Esophagus muscularis mucosa (tissue), 4 donors: ENCODE measurements around the gene MSS51. TPM values are rescaled to one million over a fixed set of nuclear protein-coding genes. Genes with fewer than 3 reads are reported as not detected.

ENCODE experiments used
- DNase-seq: peaks from one replicate; pipeline ENCODE4 v3.0.0-alpha.2; 2017; ENCODE audit errors: extremely low spot score
- H3K27ac ChIP-seq, 4 donors: fragments of 200-600 bp; sonication (generic); replicated peaks in 1 of 4; 1 replicate in 3 of 4; 2 replicates in 1 of 4; pipeline ENCODE4 v1.5.1; 2016 to 2019; ENCODE audit warnings: mild to moderate bottlenecking in 1 of 4
- H3K27me3 ChIP-seq, 4 donors: fragments of 200-600 bp; sonication (generic); one replicate each; pipeline versions ENCODE4 v1.5.1 to v1.6.0; 2016 to 2019
- H3K36me3 ChIP-seq, 4 donors: fragments of 200-600 bp; sonication (generic); one replicate each; pipeline ENCODE4 v1.5.1; 2016 to 2019
- H3K4me1 ChIP-seq, 4 donors: fragments of 200-600 bp; sonication (generic); one replicate each; pipeline ENCODE4 v1.5.1; 2016 to 2019
- H3K4me3 ChIP-seq, 4 donors: fragments of 200-600 bp; sonication (generic); 1 replicate in 2 of 4; 2 replicates in 2 of 4; pipeline ENCODE4 v1.5.1; 2016 to 2019; ENCODE audit warnings: mild to moderate bottlenecking in 4 of 4, moderate library complexity in 1 of 4
- H3K9me3 ChIP-seq, 4 donors: fragments of 200-600 bp; sonication (generic); 1 replicate in 3 of 4; 2 replicates in 1 of 4; pipeline ENCODE4 v1.5.1; 2016 to 2019
- EP300 ChIP-seq: sonication (generic); formaldehyde crosslinking; IDR thresholded peaks from one replicate; pipeline ENCODE4 v1.6.1; 2017; ENCODE audit warnings: antibody characterized with exemption
- POLR2A ChIP-seq: fragments of 450-650 bp; IDR thresholded peaks from one replicate; pipeline ENCODE4 v1.6.1; 2017; ENCODE audit warnings: antibody characterized with exemption, moderate library complexity, mild to moderate bottlenecking, low read depth
- POLR2AphosphoS5 ChIP-seq, 2 donors: sonication (generic); formaldehyde crosslinking; IDR thresholded peaks; one replicate each; pipeline ENCODE4 v1.6.1; 2017; ENCODE audit warnings: antibody characterized with exemption in 2 of 2
- WGBS: methylation state at CpG from one replicate; pipeline ENCODE4 v1.1.5; 2018; 5-methylcytosine and 5-hydroxymethylcytosine counted together
- intact Hi-C: fragments of 100-400 bp; cut with DNase I; formaldehyde crosslinking; loops from one replicate; pipeline ENCODE4 v1.15.1; 2023
- total RNA-seq, 4 donors: library from RNA; depleted of rRNA; stranded (reverse); fragments of >200 nt; gene quantifications; one replicate each; pipeline versions ENCODE4 v1.1.0 to v1.2.1, GENCODE V29; 2016
- TF ChIP-seq, protein P1 (sequence below), 3 experiments: fragments of 200-600 bp in 2 of 3; fragments of 450-650 bp in 1 of 3; sonication (generic) in 2 of 3; IDR thresholded peaks; one replicate each; pipeline ENCODE4 v1.5.1; 2017 to 2019; ENCODE audit warnings: antibody characterized with exemption in 3 of 3, mild to moderate bottlenecking in 2 of 3, moderate library complexity in 1 of 3

MSS51 gene
- total RNA-seq, 4 donors from 2014 or later = 0.83 to 2.7 (median 1.4) TPM

DNA sequence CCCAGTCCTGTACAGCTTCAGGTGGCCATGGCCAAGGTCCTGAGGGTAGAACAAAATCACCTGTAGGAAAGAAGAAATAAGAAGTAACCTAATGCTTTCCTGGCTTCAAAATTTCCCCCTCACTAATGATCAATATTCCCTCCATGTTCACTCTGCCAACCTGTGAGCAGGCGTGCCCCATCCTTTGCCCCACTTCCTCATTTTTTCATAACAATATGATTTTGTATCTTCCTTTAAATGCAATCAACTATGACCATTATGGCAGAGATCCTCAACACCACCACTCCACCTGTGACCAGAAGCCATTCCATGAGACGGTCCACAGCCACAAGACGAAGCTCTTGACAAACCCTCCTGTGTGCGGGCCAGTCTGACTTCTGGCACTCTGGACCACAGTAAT is 7.0 kb downstream of the MSS51 start:
- H3K36me3 ChIP-seq = peaks cover 46 to 82% (median 59%) of the 10 kb centered on the region in 4 donors
- no peak overlapping the region for H3K27ac ChIP-seq
- H3K9me3 ChIP-seq = no peaks in the 10 kb centered on the region
- DNase-seq = no peak
- 96% methylated on average over 4 of the region's 4 CpGs for WGBS
- TF ChIP-seq POLR2A (no peak), EP300 (no peak), POLR2AphosphoS5 (IDR thresholded peaks at IDR 0.05) (no peak)
- TF ChIP-seq, protein P1, sequence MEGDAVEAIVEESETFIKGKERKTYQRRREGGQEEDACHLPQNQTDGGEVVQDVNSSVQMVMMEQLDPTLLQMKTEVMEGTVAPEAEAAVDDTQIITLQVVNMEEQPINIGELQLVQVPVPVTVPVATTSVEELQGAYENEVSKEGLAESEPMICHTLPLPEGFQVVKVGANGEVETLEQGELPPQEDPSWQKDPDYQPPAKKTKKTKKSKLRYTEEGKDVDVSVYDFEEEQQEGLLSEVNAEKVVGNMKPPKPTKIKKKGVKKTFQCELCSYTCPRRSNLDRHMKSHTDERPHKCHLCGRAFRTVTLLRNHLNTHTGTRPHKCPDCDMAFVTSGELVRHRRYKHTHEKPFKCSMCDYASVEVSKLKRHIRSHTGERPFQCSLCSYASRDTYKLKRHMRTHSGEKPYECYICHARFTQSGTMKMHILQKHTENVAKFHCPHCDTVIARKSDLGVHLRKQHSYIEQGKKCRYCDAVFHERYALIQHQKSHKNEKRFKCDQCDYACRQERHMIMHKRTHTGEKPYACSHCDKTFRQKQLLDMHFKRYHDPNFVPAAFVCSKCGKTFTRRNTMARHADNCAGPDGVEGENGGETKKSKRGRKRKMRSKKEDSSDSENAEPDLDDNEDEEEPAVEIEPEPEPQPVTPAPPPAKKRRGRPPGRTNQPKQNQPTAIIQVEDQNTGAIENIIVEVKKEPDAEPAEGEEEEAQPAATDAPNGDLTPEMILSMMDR (IDR thresholded peaks at IDR 0.05) = no peak
- intact Hi-C loops = no loop called here
- H3K4me1 ChIP-seq = no peaks in the 10 kb centered on the region
- H3K4me3 ChIP-seq = no peak overlapping the region
- H3K27me3 ChIP-seq = no peaks in the 10 kb centered on the region

DNA sequence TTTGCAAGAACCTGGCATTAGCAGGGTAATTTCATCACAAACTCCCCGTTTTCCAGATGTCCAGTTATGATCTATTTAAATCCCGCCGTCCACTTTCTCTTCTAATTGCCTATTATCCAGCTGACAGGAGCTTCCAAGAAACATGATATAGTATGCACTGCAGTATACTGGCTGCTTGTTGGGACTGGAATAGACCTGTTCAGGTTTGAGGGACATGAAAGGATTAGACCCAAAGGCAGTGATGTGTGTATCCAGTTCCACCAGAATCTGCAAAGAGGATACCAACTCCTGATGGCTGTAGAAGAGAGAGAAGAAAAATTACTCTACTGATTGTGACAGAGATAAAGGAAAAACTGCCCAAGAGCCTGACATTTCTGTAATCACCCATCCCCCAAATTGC is 8.9 kb downstream of the MSS51 start:
- intact Hi-C loops = no loop called here
- no peak overlapping the region for H3K4me3 ChIP-seq
- no peaks in the 10 kb centered on the region for H3K27me3 ChIP-seq
- H3K27ac ChIP-seq = no peak overlapping the region
- no peak for TF ChIP-seq POLR2A
- TF ChIP-seq, protein P1 (IDR thresholded peaks at IDR 0.05) = no peak
- peaks cover 46 to 78% (median 59%) of the 10 kb centered on the region in 4 donors for H3K36me3 ChIP-seq
- no peaks in the 10 kb centered on the region for H3K9me3 ChIP-seq
- DNase-seq = no peak
- no peaks in the 10 kb centered on the region for H3K4me1 ChIP-seq
- 95% methylated on average over 3 of the region's 3 CpGs for WGBS

DNA sequence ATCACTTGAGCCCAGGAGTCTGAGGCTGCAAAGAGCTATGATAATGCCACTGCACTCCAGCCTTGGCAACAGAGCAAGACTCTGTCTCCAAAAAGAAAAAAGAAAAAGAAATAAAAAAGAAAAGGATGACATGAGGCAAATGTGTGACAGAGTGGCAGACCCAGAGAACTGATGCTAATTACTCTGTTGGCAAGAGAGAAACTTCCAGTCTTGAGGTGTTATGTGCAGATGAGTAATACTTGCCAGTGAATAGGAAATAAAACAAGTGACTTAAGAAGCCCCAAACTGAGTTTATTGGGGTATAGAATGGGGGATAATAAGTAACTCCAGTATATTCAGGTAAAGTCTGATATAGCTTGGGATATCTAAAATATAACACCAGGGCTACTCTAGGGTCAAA is 10.1 kb downstream of the MSS51 start:
- H3K27ac ChIP-seq = no peak overlapping the region
- intact Hi-C loops = no loop called here
- TF ChIP-seq, protein P1 (IDR thresholded peaks at IDR 0.05) = no peak
- TF ChIP-seq POLR2AphosphoS5 (IDR thresholded peaks at IDR 0.05) = no peak
- no peak for TF ChIP-seq EP300
- TF ChIP-seq POLR2A = no peak
- no peak overlapping the region for H3K4me3 ChIP-seq
- no peak for DNase-seq
- no peaks in the 10 kb centered on the region for H3K27me3 ChIP-seq
- H3K9me3 ChIP-seq = no peaks in the 10 kb centered on the region
- peaks cover 46 to 70% (median 59%) of the 10 kb centered on the region in 4 donors for H3K36me3 ChIP-seq
- H3K4me1 ChIP-seq = no peaks in the 10 kb centered on the region

DNA sequence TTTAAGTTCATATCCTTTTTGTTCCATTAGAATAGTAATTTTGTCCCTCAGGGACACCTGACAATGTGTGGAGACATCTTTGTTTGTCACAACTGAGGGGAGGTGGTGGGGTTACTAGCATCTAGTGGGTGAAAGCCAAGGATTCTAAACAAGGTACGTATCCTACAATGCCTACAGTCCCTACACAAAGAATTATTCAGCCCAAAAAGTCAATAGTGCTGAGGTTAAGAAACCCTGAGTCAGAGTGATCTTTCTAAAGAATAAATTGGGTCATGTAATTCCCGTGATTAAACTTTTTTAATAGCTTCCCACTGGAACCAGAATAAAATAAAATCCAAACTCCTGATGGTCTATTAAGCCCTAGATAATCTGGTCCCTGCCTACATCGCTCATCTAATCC is 16.8 kb downstream of the MSS51 start:
- no peak for DNase-seq
- WGBS = 92% methylated on average over 3 of the region's 3 CpGs
- intact Hi-C loops = no loop called here

More for the DNA sequence above, 16.8 kb downstream of the MSS51 start:
- TF ChIP-seq POLR2A = no peak
- TF ChIP-seq, protein P1 (IDR thresholded peaks at IDR 0.05) = no peak
- TF ChIP-seq EP300 = no peak
- TF ChIP-seq POLR2AphosphoS5 (IDR thresholded peaks at IDR 0.05) = no peak
- Histone ChIP-seq H3K4me3 (no peak overlapping the region), H3K4me1 (peaks cover 14 to 25% (median 22%) of the 10 kb centered on the region in 4 donors), H3K27ac (no peak overlapping the region), H3K9me3 (no peaks in the 10 kb centered on the region), H3K27me3 (no peaks in the 10 kb centered on the region), H3K36me3 (peaks cover 0 to 3% (median 0%) of the 10 kb centered on the region in 4 donors)
